ENCODE results near the gene ZMAT5. TPM values are rescaled to one million over a fixed set of nuclear protein-coding genes. Genes with fewer than 3 reads are reported as not detected.

The ZMAT5 gene
- total RNA-seq, 1 experiment from 2014 or later: 13.4 TPM

DNA sequence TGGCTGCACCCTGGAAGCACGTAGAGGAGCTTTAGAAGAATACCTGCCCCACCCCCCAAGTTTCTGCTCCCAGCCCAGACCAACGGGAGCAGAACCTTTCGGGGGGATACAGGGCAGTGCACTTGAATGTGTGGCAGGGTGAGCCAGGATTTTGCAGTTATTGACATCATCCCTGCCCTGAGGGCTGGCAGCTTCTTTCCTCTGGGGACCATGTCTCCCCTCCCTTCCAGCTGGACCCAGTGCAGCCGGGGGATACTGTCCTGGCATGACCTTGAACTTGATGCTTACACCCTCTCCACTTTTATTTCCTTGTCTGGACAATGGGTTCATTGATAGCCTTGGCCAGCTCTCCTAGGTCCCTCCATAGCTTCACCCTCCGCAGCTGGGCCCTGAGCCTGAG lies 51.1 kb downstream of the ZMAT5 start:
- DNase-seq (ENCODE audit: low spot score): no peak
- no peaks in the 10 kb centered on the region for H3K36me3 Mint-ChIP-seq
- H3K4me1 Mint-ChIP-seq: peaks cover 3% of the 10 kb centered on the region; the same call in 1 of the 2 replicates
- ChIA-PET CTCF (interaction anchor here (1.2 to 6.7 kb wide), 3 partner anchors 14 to 290 kb away, joined by 4 to 57 read pairs (median 16); no protein-coding TSS in a partner anchor), POLR2A (no interaction called here)
- ATAC-seq: no peak
- no peaks in the 10 kb centered on the region for H3K9me3 Mint-ChIP-seq
- H3K4me3 Mint-ChIP-seq: no peak overlapping the region
- TF ChIP-seq CREM (CRISPR knock-in tag; IDR thresholded peaks at IDR 0.05) (no peak), MYBL2 (CRISPR knock-in tag; IDR thresholded peaks at IDR 0.05) (no peak), USF1 (CRISPR knock-in tag; IDR thresholded peaks at IDR 0.05) (no peak)
- H3K27me3 Mint-ChIP-seq (ENCODE audit: low read depth): peaks cover 37% of the 10 kb centered on the region
- no peak overlapping the region for H3K27ac Mint-ChIP-seq

- no peak overlapping the region for H3K4me3 Mint-ChIP-seq
- H3K27ac Mint-ChIP-seq: no peak overlapping the region
- no peaks in the 10 kb centered on the region for H3K9me3 Mint-ChIP-seq
- TF ChIP-seq MXD4 (CRISPR knock-in tag; IDR thresholded peaks at IDR 0.05; ENCODE audit: borderline replicate concordance): no peak
- TF ChIP-seq USF2 (CRISPR knock-in tag; IDR thresholded peaks at IDR 0.05): no peak
- TF ChIP-seq ZNF425 (CRISPR knock-in tag; conservative IDR thresholded peaks at IDR 0.05): no peak
- no peak for TF ChIP-seq ZNF281 (CRISPR knock-in tag; IDR thresholded peaks at IDR 0.05)
- TF ChIP-seq TCF7 (CRISPR knock-in tag; IDR thresholded peaks at IDR 0.05; ENCODE audit: low read depth): no peak
- TF ChIP-seq NR2C2 (CRISPR knock-in tag; IDR thresholded peaks at IDR 0.05): no peak
- no peak for TF ChIP-seq GTF2I (CRISPR knock-in tag; conservative IDR thresholded peaks at IDR 0.05)
- TF ChIP-seq, protein P1, sequence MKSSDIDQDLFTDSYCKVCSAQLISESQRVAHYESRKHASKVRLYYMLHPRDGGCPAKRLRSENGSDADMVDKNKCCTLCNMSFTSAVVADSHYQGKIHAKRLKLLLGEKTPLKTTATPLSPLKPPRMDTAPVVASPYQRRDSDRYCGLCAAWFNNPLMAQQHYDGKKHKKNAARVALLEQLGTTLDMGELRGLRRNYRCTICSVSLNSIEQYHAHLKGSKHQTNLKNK (CRISPR knock-in tag; IDR thresholded peaks at IDR 0.05): no peak
- TF ChIP-seq SMAD3 (CRISPR knock-in tag; IDR thresholded peaks at IDR 0.05; ENCODE audit: borderline replicate concordance): no peak
- TF ChIP-seq, protein P2, sequence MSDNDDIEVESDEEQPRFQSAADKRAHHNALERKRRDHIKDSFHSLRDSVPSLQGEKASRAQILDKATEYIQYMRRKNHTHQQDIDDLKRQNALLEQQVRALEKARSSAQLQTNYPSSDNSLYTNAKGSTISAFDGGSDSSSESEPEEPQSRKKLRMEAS (CRISPR knock-in tag; IDR thresholded peaks at IDR 0.05): no peak
- no peak for TF ChIP-seq FOXP4 (CRISPR knock-in tag; IDR thresholded peaks at IDR 0.05)
- no peak for TF ChIP-seq ZBTB21 (CRISPR knock-in tag; IDR thresholded peaks at IDR 0.05; ENCODE audit: borderline replicate concordance)
- no peak for TF ChIP-seq ARID4B (CRISPR knock-in tag; IDR thresholded peaks at IDR 0.05; ENCODE audit: borderline replicate concordance)
- no peak for TF ChIP-seq IRF1 (CRISPR knock-in tag; IDR thresholded peaks at IDR 0.05)
- no peak for TF ChIP-seq ELF4 (CRISPR knock-in tag; IDR thresholded peaks at IDR 0.05; ENCODE audit: low read depth)
- TF ChIP-seq KAT7 (CRISPR knock-in tag; IDR thresholded peaks at IDR 0.05; ENCODE audit: borderline replicate concordance): no peak
- ATAC-seq: no peak
- CTCF ChIA-PET: interaction anchor here (2.8 to 6.7 kb wide), 2 partner anchors 14 to 25 kb away, joined by 16 to 57 read pairs; no protein-coding TSS in a partner anchor
- H3K4me1 Mint-ChIP-seq: peaks cover 3% of the 10 kb centered on the region; the same call in 1 of the 2 replicates
- H3K27me3 Mint-ChIP-seq (ENCODE audit: low read depth): peaks cover 35% of the 10 kb centered on the region
- POLR2A ChIA-PET: no interaction called here
- no peaks in the 10 kb centered on the region for H3K36me3 Mint-ChIP-seq
- DNase-seq (ENCODE audit: low spot score): no peak
These were observed 51.6 kb downstream of the ZMAT5 start for GRCh38 chr22:29715240-29715639.

Measured in WTC11 (cell line).